HEK293 (cell line): ENCODE data around the gene CCDC85C.

ENCODE experiments used
- CTCF ChIA-PET: fragments of 350-600 bp; formaldehyde crosslinking; extraction: SDS; loops from one replicate; lab custom pipeline; 2021; ENCODE audit warnings: antibody characterized with exemption; lab: Yijun Ruan, JAX
- POLR2A ChIA-PET: fragments of 300-600 bp; formaldehyde crosslinking; extraction: SDS; loops from one replicate; lab custom pipeline; 2020; ENCODE audit warnings: antibody characterized with exemption, inconsistent platforms; lab: Yijun Ruan, JAX
- H3K27ac ChIP-seq: fragments of 200-500 bp; sonication (Bioruptor generic); 2 replicates; pipeline ENCODE4 v1.5.1; 2014; ENCODE audit warnings: low read depth, low read length, control low read depth, inconsistent platforms; ENCODE audit errors: extremely low read depth
- H3K36me3 ChIP-seq, 2 experiments: fragments of 200-500 bp in 1 of 2; sonication (Bioruptor generic) in 1 of 2; 1 replicate in 1 of 2; 2 replicates in 1 of 2; pipeline ENCODE4 v1.5.1; 2014 to 2017; ENCODE audit warnings: inconsistent platforms in 2 of 2, low read length in 2 of 2; ENCODE audit not compliant: control insufficient read depth in 2 of 2, insufficient read depth in 1 of 2
- H3K4me1 ChIP-seq: fragments of 200-500 bp; sonication (Bioruptor generic); 2 replicates; pipeline ENCODE4 v1.5.1; 2014; ENCODE audit warnings: mild to moderate bottlenecking, low read length, inconsistent platforms; ENCODE audit not compliant: control insufficient read depth, insufficient read depth
- H3K4me3 ChIP-seq: 2 replicates; pipeline ENCODE4 v1.5.1; 2011; ENCODE audit warnings: low read depth, mild to moderate bottlenecking, control low read depth, low read length, moderate library complexity
- H3K9me3 ChIP-seq: fragments of 200-500 bp; sonication (Bioruptor generic); 2 replicates; pipeline ENCODE4 v1.5.1; 2014; ENCODE audit warnings: low read depth, low read length, inconsistent platforms; ENCODE audit not compliant: control insufficient read depth, insufficient read depth
- GLIS2 ChIP-seq: fragments of 450-650 bp; formaldehyde crosslinking; IDR thresholded peaks from 2 replicates; pipeline ENCODE4 v1.5.1; 2016; ENCODE audit warnings: missing biosample characterization, missing genetic modification characterization
- REPIN1 ChIP-seq: fragments of 450-650 bp; formaldehyde crosslinking; IDR thresholded peaks from 2 replicates; pipeline ENCODE4 v1.5.1; 2017; ENCODE audit warnings: missing biosample characterization, missing genetic modification characterization, low read depth
- SCRT1 ChIP-seq: fragments of 450-650 bp; formaldehyde crosslinking; IDR thresholded peaks from 2 replicates; pipeline ENCODE4 v1.5.1; 2016; ENCODE audit warnings: missing biosample characterization, missing genetic modification characterization, borderline replicate concordance
- SCRT2 ChIP-seq: fragments of 450-650 bp; formaldehyde crosslinking; IDR thresholded peaks from 2 replicates; pipeline ENCODE4 v1.5.1; 2016; ENCODE audit warnings: missing biosample characterization, missing genetic modification characterization
- ZFHX2 ChIP-seq: fragments of 450-650 bp; formaldehyde crosslinking; conservative IDR thresholded peaks from 2 replicates; pipeline ENCODE4 v1.5.1; 2016; ENCODE audit warnings: missing biosample characterization, missing genetic modification characterization
- ZNF121 ChIP-seq: fragments of 450-650 bp; formaldehyde crosslinking; IDR thresholded peaks from 2 replicates; pipeline ENCODE4 v1.5.1; 2016; ENCODE audit warnings: missing biosample characterization, missing genetic modification characterization
- ZNF146 ChIP-seq: fragments of 450-650 bp; formaldehyde crosslinking; IDR thresholded peaks from 2 replicates; pipeline ENCODE4 v1.5.1; 2016; ENCODE audit warnings: missing biosample characterization, missing genetic modification characterization
- ZNF16 ChIP-seq: fragments of 450-650 bp; formaldehyde crosslinking; IDR thresholded peaks from 2 replicates; pipeline ENCODE4 v1.5.1; 2016; ENCODE audit warnings: low read depth, missing biosample characterization, missing genetic modification characterization
- ZNF211 ChIP-seq: fragments of 450-650 bp; formaldehyde crosslinking; IDR thresholded peaks from 2 replicates; pipeline ENCODE4 v1.5.1; 2016; ENCODE audit warnings: low read depth, missing biosample characterization, missing genetic modification characterization
- ZNF266 ChIP-seq: fragments of 450-650 bp; formaldehyde crosslinking; IDR thresholded peaks from 2 replicates; pipeline ENCODE4 v1.5.1; 2016; ENCODE audit warnings: missing biosample characterization, missing genetic modification characterization, low read depth
- ZNF654 ChIP-seq: fragments of 450-650 bp; formaldehyde crosslinking; IDR thresholded peaks from 2 replicates; pipeline ENCODE4 v1.5.1; 2016; ENCODE audit warnings: low read depth, missing biosample characterization, missing genetic modification characterization
- ZNF670 ChIP-seq: fragments of 450-650 bp; formaldehyde crosslinking; IDR thresholded peaks from 2 replicates; pipeline ENCODE4 v1.5.1; 2016; ENCODE audit warnings: missing biosample characterization, missing genetic modification characterization, low read depth
- ZNF677 ChIP-seq: fragments of 450-650 bp; IDR thresholded peaks from 2 replicates; pipeline ENCODE4 v1.5.0; 2018; ENCODE audit warnings: missing biosample characterization, mild to moderate bottlenecking, missing genetic modification characterization, moderate library complexity
- TF ChIP-seq, protein P1 (sequence below): fragments of 450-650 bp; formaldehyde crosslinking; IDR thresholded peaks from 2 replicates; pipeline ENCODE4 v1.5.1; 2016; ENCODE audit warnings: missing biosample characterization, missing genetic modification characterization, low read depth
- TF ChIP-seq, protein P2 (sequence below): fragments of 450-650 bp; formaldehyde crosslinking; IDR thresholded peaks from 2 replicates; pipeline ENCODE4 v1.5.1; 2016; ENCODE audit warnings: missing biosample characterization, missing genetic modification characterization
- TF ChIP-seq, protein P3 (sequence below): fragments of 450-650 bp; formaldehyde crosslinking; IDR thresholded peaks from 2 replicates; pipeline ENCODE4 v1.5.1; 2016; ENCODE audit warnings: missing biosample characterization, missing genetic modification characterization
- TF ChIP-seq, protein P4 (sequence below): fragments of 450-650 bp; formaldehyde crosslinking; IDR thresholded peaks from 2 replicates; pipeline ENCODE4 v1.5.1; 2017; ENCODE audit warnings: missing biosample characterization, missing genetic modification characterization

CCDC85C gene

DNA sequence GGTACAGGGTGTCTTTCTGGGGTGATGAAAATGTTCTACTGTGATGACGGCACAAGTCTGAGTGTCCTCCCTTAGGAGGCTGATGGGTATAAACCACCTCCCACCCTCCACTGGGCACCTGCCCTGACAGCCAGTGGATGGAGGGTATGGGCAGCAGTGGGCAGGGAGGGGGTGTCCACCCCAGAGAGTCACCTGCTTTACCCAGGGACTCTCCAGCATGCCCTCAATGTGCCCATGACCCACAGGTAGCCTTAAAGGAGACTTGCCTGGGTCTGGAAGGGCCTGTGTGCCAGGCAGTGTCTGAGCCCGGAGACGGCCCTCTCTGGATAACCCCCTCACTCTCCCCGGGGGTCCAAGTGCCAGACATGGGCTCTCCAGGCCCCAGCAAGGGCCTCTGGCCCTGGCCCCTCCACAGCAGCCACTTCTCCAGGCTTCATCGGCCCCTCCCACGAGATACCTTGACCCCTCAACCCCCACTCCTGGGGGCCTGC is 84.0 kb downstream of the CCDC85C start:
- ChIA-PET CTCF (interaction anchor here (0.5 to 1.1 kb wide), 4 partner anchors 51 to 114 kb away, joined by 3 to 8 read pairs (median 5); no protein-coding TSS in a partner anchor), POLR2A (no interaction called here)
- H3K4me3 ChIP-seq, result no peak overlapping the region
- H3K27ac ChIP-seq, result no peak overlapping the region
- H3K4me1 ChIP-seq, result peaks cover 24% of the 10 kb centered on the region
- H3K36me3 ChIP-seq, result peaks cover 0 to 9% of the 10 kb centered on the region in 2 experiments; a peak in 1 of 3 replicates
- no peaks in the 10 kb centered on the region for H3K9me3 ChIP-seq
- TF ChIP-seq GLIS2 (peak; percentile 18; the same call in 1 of the 2 replicates), ZNF16 (tag by site-specific recombination) (no peak)
- TF ChIP-seq, all 188 proteins: peak for 1

DNA sequence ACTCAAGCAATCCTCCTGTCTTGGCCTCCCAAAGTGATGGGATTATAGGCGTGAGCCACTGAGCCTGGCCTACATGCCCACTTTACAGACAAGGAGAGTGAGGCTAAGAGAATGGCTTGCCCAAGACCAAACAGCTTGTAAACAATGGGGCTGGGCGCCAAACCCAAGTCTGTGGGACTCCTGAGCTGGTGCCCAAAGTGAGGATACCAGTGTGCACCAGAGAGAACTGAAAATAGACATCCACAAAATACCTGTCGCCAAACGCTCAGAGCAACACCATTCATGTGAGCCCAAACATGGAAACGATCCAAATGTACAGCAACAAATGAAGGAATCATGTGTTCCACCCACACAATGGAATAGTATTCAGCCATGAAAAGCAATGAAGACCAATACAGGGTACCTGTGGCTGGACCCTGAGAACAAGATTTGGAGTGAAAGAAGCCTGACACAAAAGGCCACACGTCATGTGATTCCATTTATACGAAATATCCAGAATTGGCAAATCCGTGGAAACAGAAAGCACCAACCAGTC is 84.6 kb downstream of the CCDC85C start:
- peaks cover 20% of the 10 kb centered on the region for H3K4me1 ChIP-seq
- CTCF ChIA-PET, result interaction anchor here (0.5 to 1.1 kb wide), 8 partner anchors 50 to 707 kb away, joined by 3 to 8 read pairs (median 4); no protein-coding TSS in a partner anchor
- POLR2A ChIA-PET, result no interaction called here
- TF ChIP-seq, protein P1, sequence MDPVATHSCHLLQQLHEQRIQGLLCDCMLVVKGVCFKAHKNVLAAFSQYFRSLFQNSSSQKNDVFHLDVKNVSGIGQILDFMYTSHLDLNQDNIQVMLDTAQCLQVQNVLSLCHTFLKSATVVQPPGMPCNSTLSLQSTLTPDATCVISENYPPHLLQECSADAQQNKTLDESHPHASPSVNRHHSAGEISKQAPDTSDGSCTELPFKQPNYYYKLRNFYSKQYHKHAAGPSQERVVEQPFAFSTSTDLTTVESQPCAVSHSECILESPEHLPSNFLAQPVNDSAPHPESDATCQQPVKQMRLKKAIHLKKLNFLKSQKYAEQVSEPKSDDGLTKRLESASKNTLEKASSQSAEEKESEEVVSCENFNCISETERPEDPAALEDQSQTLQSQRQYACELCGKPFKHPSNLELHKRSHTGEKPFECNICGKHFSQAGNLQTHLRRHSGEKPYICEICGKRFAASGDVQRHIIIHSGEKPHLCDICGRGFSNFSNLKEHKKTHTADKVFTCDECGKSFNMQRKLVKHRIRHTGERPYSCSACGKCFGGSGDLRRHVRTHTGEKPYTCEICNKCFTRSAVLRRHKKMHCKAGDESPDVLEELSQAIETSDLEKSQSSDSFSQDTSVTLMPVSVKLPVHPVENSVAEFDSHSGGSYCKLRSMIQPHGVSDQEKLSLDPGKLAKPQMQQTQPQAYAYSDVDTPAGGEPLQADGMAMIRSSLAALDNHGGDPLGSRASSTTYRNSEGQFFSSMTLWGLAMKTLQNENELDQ (tag by site-specific recombination), result no peak
- TF ChIP-seq SCRT1 (tag by site-specific recombination), result peak; percentile 82
- no peak for TF ChIP-seq REPIN1 (tag by site-specific recombination)
- TF ChIP-seq ZNF670, result no peak
- peak; percentile 49; the same call in 1 of the 2 replicates for TF ChIP-seq ZFHX2 (tag by site-specific recombination)
- TF ChIP-seq, protein P2, sequence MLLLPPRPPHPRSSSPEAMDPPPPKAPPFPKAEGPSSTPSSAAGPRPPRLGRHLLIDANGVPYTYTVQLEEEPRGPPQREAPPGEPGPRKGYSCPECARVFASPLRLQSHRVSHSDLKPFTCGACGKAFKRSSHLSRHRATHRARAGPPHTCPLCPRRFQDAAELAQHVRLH (tag by site-specific recombination), result peak; percentile 46; the same call in 1 of the 2 replicates
- TF ChIP-seq ZNF121 (tag by site-specific recombination), result 0 out of 2 replicates have a peak, but pooled peaks have one; percentile 14
- TF ChIP-seq, protein P3, sequence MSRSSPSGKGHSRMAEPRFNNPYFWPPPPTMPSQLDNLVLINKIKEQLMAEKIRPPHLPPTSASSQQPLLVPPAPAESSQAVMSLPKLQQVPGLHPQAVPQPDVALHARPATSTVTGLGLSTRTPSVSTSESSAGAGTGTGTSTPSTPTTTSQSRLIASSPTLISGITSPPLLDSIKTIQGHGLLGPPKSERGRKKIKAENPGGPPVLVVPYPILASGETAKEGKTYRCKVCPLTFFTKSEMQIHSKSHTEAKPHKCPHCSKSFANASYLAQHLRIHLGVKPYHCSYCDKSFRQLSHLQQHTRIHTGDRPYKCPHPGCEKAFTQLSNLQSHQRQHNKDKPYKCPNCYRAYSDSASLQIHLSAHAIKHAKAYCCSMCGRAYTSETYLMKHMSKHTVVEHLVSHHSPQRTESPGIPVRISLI, result no peak
- TF ChIP-seq ZNF266 (tag by site-specific recombination), result no peak
- no peak for TF ChIP-seq ZNF677
- no peak for TF ChIP-seq ZNF654 (tag by site-specific recombination)
- TF ChIP-seq, protein P4, sequence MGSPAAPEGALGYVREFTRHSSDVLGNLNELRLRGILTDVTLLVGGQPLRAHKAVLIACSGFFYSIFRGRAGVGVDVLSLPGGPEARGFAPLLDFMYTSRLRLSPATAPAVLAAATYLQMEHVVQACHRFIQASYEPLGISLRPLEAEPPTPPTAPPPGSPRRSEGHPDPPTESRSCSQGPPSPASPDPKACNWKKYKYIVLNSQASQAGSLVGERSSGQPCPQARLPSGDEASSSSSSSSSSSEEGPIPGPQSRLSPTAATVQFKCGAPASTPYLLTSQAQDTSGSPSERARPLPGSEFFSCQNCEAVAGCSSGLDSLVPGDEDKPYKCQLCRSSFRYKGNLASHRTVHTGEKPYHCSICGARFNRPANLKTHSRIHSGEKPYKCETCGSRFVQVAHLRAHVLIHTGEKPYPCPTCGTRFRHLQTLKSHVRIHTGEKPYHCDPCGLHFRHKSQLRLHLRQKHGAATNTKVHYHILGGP (tag by site-specific recombination), result no peak
- TF ChIP-seq ZNF146 (tag by site-specific recombination), result peak; percentile 100
- peak; percentile 73 for TF ChIP-seq SCRT2
- no peak for TF ChIP-seq ZNF211 (tag by site-specific recombination)
- TF ChIP-seq, all 188 proteins: peak for 6
- H3K9me3 ChIP-seq, result no peaks in the 10 kb centered on the region
- no peak overlapping the region for H3K27ac ChIP-seq
- no peak overlapping the region for H3K4me3 ChIP-seq
- H3K36me3 ChIP-seq, result peaks cover 0 to 15% of the 10 kb centered on the region in 2 experiments; a peak in 1 of 3 replicates
